MCF 10A (cell line): ENCODE measurements around the gene UBTD1. TPM values are rescaled to one million over a fixed set of nuclear protein-coding genes. Genes with fewer than 3 reads are reported as not detected.

Experiments
- BruUV-seq: library from RNA; stranded (reverse); fragments of 400-500 nt; replicated peaks from 2 replicates; lab custom pipeline; 2021; lab: Mats Ljungman, UMichigan
- CTCF ChIA-PET: fragments of 300-600 bp; sonication (Branson Sonifier 250); formaldehyde crosslinking; extraction: SDS; loops from one replicate; lab custom pipeline; 2021; ENCODE audit warnings: antibody characterized with exemption, inconsistent platforms; lab: Yijun Ruan, JAX
- POLR2A ChIA-PET: fragments of 300-600, 350-650 bp; sonication (Branson Sonifier 250); formaldehyde crosslinking; extraction: SDS; loops from one replicate; lab custom pipeline; 2020; ENCODE audit warnings: antibody characterized with exemption, inconsistent platforms; lab: Yijun Ruan, JAX
- DNase-seq: peaks from one replicate; pipeline ENCODE4 v3.0.0-alpha.2; 2018; ENCODE audit not compliant: unreplicated experiment
- H3K27ac Mint-ChIP-seq: one replicate; pipeline ENCODE4 v1.8.0; 2022; ENCODE audit warnings: mild to moderate bottlenecking, low read depth, mixed read lengths; ENCODE audit not compliant: unreplicated experiment
- H3K27me3 Mint-ChIP-seq: one replicate; pipeline ENCODE4 v1.8.0; 2022; ENCODE audit warnings: mixed read lengths; ENCODE audit not compliant: insufficient read depth, unreplicated experiment
- H3K36me3 Mint-ChIP-seq: one replicate; pipeline ENCODE4 v1.8.0; 2022; ENCODE audit warnings: mild to moderate bottlenecking, moderate library complexity, mixed read lengths; ENCODE audit not compliant: insufficient read depth, unreplicated experiment
- H3K4me1 Mint-ChIP-seq: one replicate; pipeline ENCODE4 v1.8.0; 2022; ENCODE audit warnings: mixed read lengths; ENCODE audit not compliant: insufficient read depth, unreplicated experiment
- H3K4me3 Mint-ChIP-seq: one replicate; pipeline ENCODE4 v1.8.0; 2022; ENCODE audit warnings: mild to moderate bottlenecking, moderate library complexity, mixed read lengths; ENCODE audit not compliant: unreplicated experiment
- H3K9me3 Mint-ChIP-seq: one replicate; pipeline ENCODE4 v1.8.0; 2022; ENCODE audit warnings: mixed read lengths; ENCODE audit not compliant: unreplicated experiment
- intact Hi-C: fragments of 100-400 bp; cut with micrococcal nuclease; formaldehyde crosslinking; loops from 2 replicates; pipeline ENCODE4 v1.14.1; 2022
- total RNA-seq: library from RNA; stranded (reverse); gene quantifications from 2 replicates; pipeline ENCODE4 v1.2.3, GENCODE V29; 2022
- TF ChIP-seq, protein P1 (sequence below): fragments of 200-600 bp; IDR thresholded peaks from one replicate; pipeline ENCODE4 v1.8.0; 2022; ENCODE audit warnings: antibody characterized with exemption, mild to moderate bottlenecking; ENCODE audit not compliant: unreplicated experiment

Gene UBTD1
- total RNA-seq, 1 experiment from 2014 or later, result 7.2 TPM

GRCh38 chr10:97570789-97571471, 72.2 kb downstream of the UBTD1 start:
- ChIA-PET CTCF (interaction anchor here (0.8 to 12.4 kb wide), 22 partner anchors 12 to 160 kb away, joined by 3 to 373 read pairs (median 8); no protein-coding TSS in a partner anchor), POLR2A (interaction anchor here (0.6 to 6.5 kb wide), 25 partner anchors 12 to 292 kb away, joined by 3 to 184 read pairs (median 6); partner anchors contain the start of genes C10orf62, HOGA1, PI4K2A and RRP12)
- intact Hi-C loops, result loop anchor here (5.0 kb wide), 2 partner anchors 109 to 161 kb away; no protein-coding TSS in a partner anchor
- TF ChIP-seq, protein P1, sequence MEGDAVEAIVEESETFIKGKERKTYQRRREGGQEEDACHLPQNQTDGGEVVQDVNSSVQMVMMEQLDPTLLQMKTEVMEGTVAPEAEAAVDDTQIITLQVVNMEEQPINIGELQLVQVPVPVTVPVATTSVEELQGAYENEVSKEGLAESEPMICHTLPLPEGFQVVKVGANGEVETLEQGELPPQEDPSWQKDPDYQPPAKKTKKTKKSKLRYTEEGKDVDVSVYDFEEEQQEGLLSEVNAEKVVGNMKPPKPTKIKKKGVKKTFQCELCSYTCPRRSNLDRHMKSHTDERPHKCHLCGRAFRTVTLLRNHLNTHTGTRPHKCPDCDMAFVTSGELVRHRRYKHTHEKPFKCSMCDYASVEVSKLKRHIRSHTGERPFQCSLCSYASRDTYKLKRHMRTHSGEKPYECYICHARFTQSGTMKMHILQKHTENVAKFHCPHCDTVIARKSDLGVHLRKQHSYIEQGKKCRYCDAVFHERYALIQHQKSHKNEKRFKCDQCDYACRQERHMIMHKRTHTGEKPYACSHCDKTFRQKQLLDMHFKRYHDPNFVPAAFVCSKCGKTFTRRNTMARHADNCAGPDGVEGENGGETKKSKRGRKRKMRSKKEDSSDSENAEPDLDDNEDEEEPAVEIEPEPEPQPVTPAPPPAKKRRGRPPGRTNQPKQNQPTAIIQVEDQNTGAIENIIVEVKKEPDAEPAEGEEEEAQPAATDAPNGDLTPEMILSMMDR, result no peak
- Mint-ChIP-seq H3K36me3 (peaks cover 5% of the 10 kb centered on the region), H3K9me3 (no peaks in the 10 kb centered on the region), H3K27ac (no peak overlapping the region), H3K27me3 (no peaks in the 10 kb centered on the region), H3K4me3 (no peak overlapping the region), H3K4me1 (peaks cover 43% of the 10 kb centered on the region)
- DNase-seq, result no peak
- BruUV-seq, result no TSS peak

- peak overlapping the region; percentile 57 for H3K27ac Mint-ChIP-seq
- H3K27me3 Mint-ChIP-seq, result no peaks in the 10 kb centered on the region
- H3K4me1 Mint-ChIP-seq, result peaks cover 42% of the 10 kb centered on the region
- BruUV-seq, result no TSS peak
- intact Hi-C loops, result loop anchor here (1.0 to 5.0 kb wide), 3 partner anchors 41 to 161 kb away; no protein-coding TSS in a partner anchor
- peaks cover 5% of the 10 kb centered on the region for H3K36me3 Mint-ChIP-seq
- DNase-seq, result peak; percentile 76
- H3K9me3 Mint-ChIP-seq, result no peaks in the 10 kb centered on the region
- ChIA-PET POLR2A (interaction anchor here (0.6 to 6.5 kb wide), 29 partner anchors 12 to 293 kb away, joined by 3 to 184 read pairs (median 5); partner anchors contain the start of genes AVPI1, C10orf62, HOGA1 and PI4K2A), CTCF (interaction anchor here (0.6 to 12.4 kb wide), 36 partner anchors 11 to 161 kb away, joined by 3 to 373 read pairs (median 6); partner anchors contain the start of gene AVPI1)
- peak overlapping the region; percentile 50 for H3K4me3 Mint-ChIP-seq
- TF ChIP-seq, protein P1, result no peak
Observed at GRCh38 chr10:97571622-97572021, 72.9 kb downstream of the UBTD1 start.

GRCh38 chr10:97572214-97572989, 73.7 kb downstream of the UBTD1 start, which contains the start of gene ANKRD2:
ANKRD2 (plus strand) TSS chr10:97572779; CDS start chr10:97572789, 10 bp downstream.
- TF ChIP-seq, protein P1, result peak; percentile 91
- Mint-ChIP-seq H3K27ac (peak within 1 kb of the TSS; percentile 57), H3K27me3 (no peaks in the 10 kb centered on the region), H3K36me3 (peaks cover 5% of the 10 kb centered on the region), H3K4me1 (peaks cover 40% of the 10 kb centered on the region), H3K9me3 (no peaks in the 10 kb centered on the region), H3K4me3 (peak within 1 kb of the TSS; percentile 50)
- ChIA-PET CTCF (interaction anchor here (0.6 to 12.4 kb wide), 42 partner anchors 8 to 317 kb away, joined by 3 to 373 read pairs (median 5); partner anchors contain the start of genes AVPI1 and HOGA1), POLR2A (interaction anchor here (0.7 to 6.5 kb wide), 28 partner anchors 12 to 293 kb away, joined by 3 to 184 read pairs (median 6); partner anchors contain the start of genes AVPI1, C10orf62, HOGA1 and PI4K2A)
- DNase-seq, result peak; percentile 89
- no TSS peak for BruUV-seq
- intact Hi-C loops, result loop anchor here (1.0 to 5.0 kb wide), 3 partner anchors 40 to 160 kb away; no protein-coding TSS in a partner anchor
